GM21717 (cell line): ENCODE data around the gene TSPAN15.

Source experiments
- ATAC-seq: cut with Tn5 transposase; IDR thresholded peaks from one replicate; pipeline ENCODE4 v1.9.1; 2021; ENCODE audit warnings: mild to moderate bottlenecking, moderate library complexity; ENCODE audit not compliant: unreplicated experiment

Gene TSPAN15

GRCh38 chr10:69416695-69417094 is 34.6 kb upstream of the TSPAN15 start, which contains the start of gene TACR2:
TSS of gene TACR2 (minus strand) at chr10:69416918. CDS start at chr10:69416323, 595 bp downstream.
- ATAC-seq: no peak

DNA sequence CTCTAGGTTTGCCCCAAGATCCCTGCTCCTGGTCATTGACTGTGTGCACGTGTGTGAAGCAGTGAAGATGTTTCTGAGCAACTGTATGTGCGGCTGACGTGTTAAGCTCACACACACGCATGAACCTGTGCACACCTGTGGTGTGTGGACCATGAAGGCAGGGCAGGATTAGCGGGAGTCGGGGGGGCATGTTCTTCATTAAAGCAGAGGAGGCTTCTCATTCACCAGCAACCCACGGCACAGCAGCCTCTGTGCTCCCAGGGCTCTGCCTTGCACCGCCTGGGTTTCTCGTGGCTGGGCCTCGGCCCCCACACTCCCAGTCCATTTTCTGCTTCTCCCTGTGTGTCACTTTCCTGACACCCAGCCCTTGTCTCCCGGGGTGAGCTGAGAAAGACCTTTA is 33.7 kb upstream of the TSPAN15 start:
- no peak for ATAC-seq

GRCh38 chr10:69418052-69418752 is 33.1 kb upstream of the TSPAN15 start:
- no peak for ATAC-seq

GRCh38 chr10:69419096-69419743 is 32.0 kb upstream of the TSPAN15 start:
- ATAC-seq: no peak

- ATAC-seq: no peak
Measured at GRCh38 chr10:69419744-69420126, 31.5 kb upstream of the TSPAN15 start.

GRCh38 chr10:69421611-69422308 is 29.5 kb upstream of the TSPAN15 start:
- no peak for ATAC-seq

- no peak for ATAC-seq
Measured at GRCh38 chr10:69422676-69423075, 28.6 kb upstream of the TSPAN15 start.

GRCh38 chr10:69425041-69425440 is 26.2 kb upstream of the TSPAN15 start:
- ATAC-seq: no peak

GRCh38 chr10:69425511-69426298 is 25.6 kb upstream of the TSPAN15 start:
- no peak for ATAC-seq

DNA sequence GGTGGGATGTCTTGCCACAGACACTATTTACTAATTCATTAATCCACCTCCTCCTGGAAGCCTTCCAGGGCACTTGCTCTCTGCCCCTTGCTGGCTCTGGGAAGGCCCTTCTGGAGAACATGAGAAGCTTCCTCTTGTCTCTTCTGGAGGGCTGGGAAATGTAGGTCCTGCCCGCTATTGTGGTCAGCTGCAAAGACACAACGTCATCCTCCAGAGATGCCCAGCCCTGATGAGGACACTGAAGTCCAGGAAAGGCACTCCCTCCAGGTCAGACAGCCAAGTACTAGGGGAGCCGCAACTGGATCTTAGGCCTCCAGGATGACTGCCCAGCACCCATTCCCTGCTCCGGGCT is 24.9 kb upstream of the TSPAN15 start:
- no peak for ATAC-seq

- no peak for ATAC-seq
Measured at GRCh38 chr10:69428165-69428564, 23.1 kb upstream of the TSPAN15 start.

GRCh38 chr10:69434169-69434568 is 17.1 kb upstream of the TSPAN15 start:
- no peak for ATAC-seq

- no peak for ATAC-seq
Measured at GRCh38 chr10:69434926-69435325, 16.3 kb upstream of the TSPAN15 start.

DNA sequence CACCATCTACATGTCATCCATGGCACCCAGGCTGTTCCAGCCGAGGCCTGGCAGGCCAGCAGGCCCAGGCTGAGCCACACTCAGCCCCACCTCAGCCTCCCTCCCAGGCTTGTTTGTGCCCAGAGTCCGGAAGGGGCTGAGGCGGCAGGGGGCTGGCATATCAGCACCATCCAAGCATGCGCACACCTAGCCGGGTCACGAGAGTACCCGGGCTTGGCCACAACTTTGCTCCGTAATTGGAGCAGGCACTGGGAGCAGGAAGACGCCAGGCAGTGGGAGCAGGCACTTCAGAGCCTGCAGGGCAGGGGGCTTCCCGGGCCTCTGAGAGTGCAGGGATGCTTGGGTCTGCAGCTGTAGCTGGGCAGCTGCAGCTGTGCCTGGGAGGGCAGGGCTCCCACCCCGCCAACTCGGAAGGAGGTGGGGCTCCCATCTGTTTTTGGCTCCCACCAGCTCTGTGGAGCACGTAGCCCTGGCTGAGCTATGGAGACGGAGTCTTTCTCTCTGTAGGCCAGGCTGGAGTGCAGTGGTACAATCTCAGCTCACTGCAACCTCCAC is 15.2 kb upstream of the TSPAN15 start:
- no peak for ATAC-seq

GRCh38 chr10:69437321-69438259 is 13.7 kb upstream of the TSPAN15 start:
- no peak for ATAC-seq

DNA sequence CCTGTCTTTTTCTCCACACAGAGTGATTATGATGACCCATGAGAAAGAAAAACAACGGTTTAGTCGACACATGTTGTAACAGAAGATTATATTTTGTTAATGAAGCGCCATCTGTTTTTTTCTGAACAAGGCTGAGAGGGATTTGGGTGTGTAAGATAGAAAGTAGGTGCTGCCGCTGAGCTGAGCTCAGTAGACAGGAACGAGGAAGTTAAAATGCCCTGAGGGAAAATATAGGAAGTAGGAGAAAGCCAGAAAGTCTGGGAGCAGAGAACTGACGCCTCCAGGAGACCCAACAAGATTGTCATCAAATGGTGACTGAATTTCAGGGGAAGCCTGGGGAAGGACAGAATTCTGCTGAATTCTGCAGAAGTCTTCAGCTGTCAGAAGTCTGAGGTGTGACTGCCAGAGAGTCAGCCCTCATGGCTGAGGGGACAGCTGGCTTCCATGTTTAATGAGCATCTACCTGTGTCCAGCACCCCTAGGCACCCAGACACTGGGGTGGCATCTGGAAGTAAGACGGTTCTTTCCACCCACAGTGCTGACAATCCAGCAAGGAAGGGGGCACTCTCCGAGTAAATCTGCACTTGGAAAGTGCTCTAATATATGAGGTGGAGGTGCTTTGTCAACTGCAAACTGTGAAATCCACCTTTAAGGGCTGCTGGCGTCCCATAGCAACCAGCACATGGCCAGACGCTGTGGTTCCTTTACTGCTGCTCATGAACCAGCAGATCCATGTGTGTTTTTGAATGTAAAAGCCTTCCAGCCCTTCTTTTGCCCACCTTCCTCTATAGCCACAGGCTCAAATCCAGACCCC is 12.5 kb upstream of the TSPAN15 start:
- no peak for ATAC-seq

- ATAC-seq: no peak
Measured at GRCh38 chr10:69439350-69439739, 11.9 kb upstream of the TSPAN15 start.

DNA sequence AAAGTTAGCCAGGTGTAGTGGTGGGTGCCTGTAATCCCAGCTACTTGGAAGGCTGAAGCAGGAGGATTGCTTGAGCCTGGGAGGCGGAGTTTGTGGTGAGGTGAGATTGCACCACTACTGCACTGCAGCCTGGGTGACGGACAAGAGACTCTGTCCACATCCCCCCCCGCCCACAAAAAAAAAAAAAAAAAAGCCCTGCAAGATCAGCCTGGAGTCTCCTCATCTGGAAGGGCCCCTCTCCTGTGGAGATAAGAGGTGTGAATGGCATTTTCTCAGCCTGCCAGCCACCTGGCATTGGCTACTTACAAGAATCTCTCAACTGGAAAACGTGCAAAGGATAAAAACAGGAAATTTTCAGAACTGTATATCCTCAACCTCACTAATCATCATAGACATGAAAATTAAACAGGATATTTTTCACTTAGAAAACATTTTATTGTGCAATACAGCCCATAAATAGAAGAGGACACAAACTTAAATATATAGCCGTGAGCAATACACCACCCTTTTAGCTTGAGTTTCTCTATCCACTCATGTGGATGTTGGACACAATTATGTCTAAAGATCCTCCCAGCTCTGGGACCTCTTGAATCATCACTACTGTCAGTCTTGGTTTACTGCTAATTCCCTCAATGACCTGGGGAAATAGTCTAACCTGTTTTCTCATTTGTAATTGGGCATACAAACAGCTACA is 11.3 kb upstream of the TSPAN15 start:
- no peak for ATAC-seq

DNA sequence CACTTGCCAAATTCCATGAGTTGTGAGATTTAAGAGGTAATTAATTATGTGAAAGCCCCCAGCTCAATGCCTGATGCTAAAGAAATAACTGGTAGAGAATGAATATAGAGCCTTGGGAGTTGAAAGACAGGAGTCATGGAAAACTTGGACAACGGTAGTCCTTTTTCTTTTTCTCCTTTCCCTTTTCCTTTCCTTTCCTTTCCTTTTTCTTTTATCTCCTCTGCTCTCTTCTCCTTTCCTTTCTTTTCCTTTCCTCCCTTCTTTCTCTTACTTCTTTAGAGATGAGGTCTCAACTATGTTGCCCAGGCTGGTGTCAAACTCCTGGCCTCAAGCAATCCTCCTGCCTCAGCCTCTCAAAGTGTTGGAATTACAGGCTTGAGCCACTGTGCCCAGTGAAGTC is 7.9 kb upstream of the TSPAN15 start:
- no peak for ATAC-seq
